H1 (cell line): ENCODE measurements around the gene CYP11A1. TPM values are rescaled to one million over a fixed set of nuclear protein-coding genes. Genes with fewer than 3 reads are reported as not detected.

Source experiments
- CTCF ChIA-PET: fragments of 300-600 bp; sonication (Branson Sonifier 250); formaldehyde crosslinking; loops from one replicate; lab custom pipeline; 2021; ENCODE audit not compliant: partially characterized antibody; lab: Charles Lee
- POLR2A ChIA-PET: fragments of 300-600 bp; sonication (Branson Sonifier 250); formaldehyde crosslinking; loops from one replicate; lab custom pipeline; 2021; ENCODE audit warnings: inconsistent platforms; ENCODE audit not compliant: partially characterized antibody; lab: Charles Lee
- DNase-seq, 2 experiments: peaks; one replicate each; pipeline versions ENCODE4 v3.0.0 to v3.0.0-alpha.2; 2010 to 2022; ENCODE audit warnings: low spot score in 2 of 2, low read depth in 1 of 2, mixed read lengths in 1 of 2
- FAIRE-seq: peaks from 2 replicates; lab custom pipeline; 2011; peaks lifted over from hg19 to GRCh38; lab: Jason Lieb, UNC
- H2AFZ ChIP-seq: 2 replicates; pipeline ENCODE4 v1.8.1; 2012; ENCODE audit warnings: low read length, inconsistent platforms
- H2AK5ac ChIP-seq: 2 replicates; pipeline ENCODE4 v1.6.1; 2013; ENCODE audit warnings: low read depth, low read length
- H2BK120ac ChIP-seq: replicated peaks from 2 replicates; pipeline ENCODE3; 2013; ENCODE audit warnings: low read depth, low read length, inconsistent platforms
- H2BK12ac ChIP-seq: 2 replicates; pipeline ENCODE4 v1.6.1; 2013; ENCODE audit warnings: low read depth, low read length
- H2BK15ac ChIP-seq: 2 replicates; pipeline ENCODE4 v1.6.1; 2013; ENCODE audit warnings: low read length
- H2BK20ac ChIP-seq: 2 replicates; pipeline ENCODE4 v1.6.1; 2013; ENCODE audit warnings: low read length
- H2BK5ac ChIP-seq: 2 replicates; pipeline ENCODE4 v1.6.1; 2013; ENCODE audit warnings: low read depth, low read length
- H3K14ac ChIP-seq: 2 replicates; pipeline ENCODE4 v1.6.1; 2013; ENCODE audit warnings: inconsistent platforms; ENCODE audit not compliant: insufficient read length
- H3K18ac ChIP-seq: 2 replicates; pipeline ENCODE4 v1.6.1; 2013; ENCODE audit warnings: low read length; ENCODE audit errors: extremely low read depth
- H3K23ac ChIP-seq: 2 replicates; pipeline ENCODE4 v1.6.1; 2013; ENCODE audit warnings: inconsistent platforms; ENCODE audit not compliant: insufficient read length
- H3K23me2 ChIP-seq: 2 replicates; pipeline ENCODE4 v1.6.1; 2013; ENCODE audit warnings: low read depth, low read length
- H3K27ac ChIP-seq: 2 replicates; pipeline ENCODE4 v1.6.1; 2011; ENCODE audit warnings: low read depth, low read length, inconsistent platforms
- H3K27me3 ChIP-seq, 4 experiments: replicated peaks in 1 of 4; 1 replicate in 1 of 4; 2 replicates in 3 of 4; pipeline versions ENCODE4 v1.6.1 to v1.8.1; 2011 to 2013; ENCODE audit warnings: low read length in 3 of 4, mild to moderate bottlenecking in 3 of 4, inconsistent platforms in 2 of 4, mixed read lengths in 2 of 4, moderate library complexity in 1 of 4; ENCODE audit not compliant: control insufficient read depth in 3 of 4, insufficient read depth in 3 of 4; ENCODE audit errors: extremely low read depth in 1 of 4
- H3K36me3 ChIP-seq, 4 experiments: 2 replicates each; pipeline versions ENCODE4 v1.6.1 to v1.8.1; 2011 to 2013; ENCODE audit warnings: mild to moderate bottlenecking in 4 of 4, low read length in 3 of 4, moderate library complexity in 2 of 4, control low read depth in 1 of 4, inconsistent platforms in 1 of 4; ENCODE audit not compliant: insufficient read depth in 4 of 4, control insufficient read depth in 2 of 4
- H3K4ac ChIP-seq: replicated peaks from 2 replicates; pipeline ENCODE3; 2013; ENCODE audit warnings: low read length, low read depth, mixed read lengths, inconsistent platforms; ENCODE audit not compliant: insufficient read length
- H3K4me1 ChIP-seq, 4 experiments: replicated peaks in 1 of 4; 1 replicate in 1 of 4; 2 replicates in 3 of 4; pipeline versions ENCODE4 v1.6.1 to v1.8.1; 2011 to 2013; ENCODE audit warnings: low read length in 3 of 4, inconsistent platforms in 2 of 4, mixed read lengths in 1 of 4; ENCODE audit not compliant: insufficient read depth in 4 of 4, control insufficient read depth in 3 of 4
- H3K4me2 ChIP-seq, 2 experiments: 2 replicates each; pipeline versions ENCODE4 v1.6.1 to v1.8.1; 2011 to 2013; ENCODE audit warnings: low read depth in 2 of 2, low read length in 2 of 2, control low read depth in 1 of 2, inconsistent platforms in 1 of 2, mild to moderate bottlenecking in 1 of 2; ENCODE audit not compliant: insufficient read depth in 1 of 2
- H3K4me3 ChIP-seq, 4 experiments: fragments of 200-600, 300-600 bp in 1 of 4; sonication (generic), shearing (Covaris generic), sonication (Bioruptor Twin) in 1 of 4; 2 replicates each; pipeline versions ENCODE4 v1.5.1 to v1.8.1; 2011 to 2016; ENCODE audit warnings: low read length in 4 of 4, low read depth in 3 of 4, control low read depth in 2 of 4, inconsistent platforms in 2 of 4, mild to moderate bottlenecking in 2 of 4, mixed read lengths in 1 of 4, moderate library complexity in 1 of 4; ENCODE audit not compliant: insufficient read depth in 2 of 4; ENCODE audit errors: extremely low read depth in 1 of 4
- H3K56ac ChIP-seq: replicated peaks from 2 replicates; pipeline ENCODE3; 2013; ENCODE audit warnings: low read depth, mild to moderate bottlenecking, mixed read lengths, low read length, inconsistent platforms; ENCODE audit not compliant: insufficient read length
- H3K79me1 ChIP-seq: 2 replicates; pipeline ENCODE4 v1.6.1; 2013; ENCODE audit warnings: low read depth, low read length, control low read depth
- H3K79me2 ChIP-seq, 2 experiments: 2 replicates each; pipeline versions ENCODE4 v1.6.1 to v1.8.1; 2012 to 2013; ENCODE audit warnings: low read length in 2 of 2, mild to moderate bottlenecking in 2 of 2, inconsistent platforms in 1 of 2; ENCODE audit not compliant: insufficient read depth in 2 of 2, control insufficient read depth in 1 of 2
- H3K9ac ChIP-seq, 4 experiments: replicated peaks in 1 of 4; 1 replicate in 1 of 4; 2 replicates in 3 of 4; pipeline versions ENCODE4 v1.6.1 to v1.8.1; 2011 to 2013; ENCODE audit warnings: low read depth in 3 of 4, low read length in 3 of 4, control low read depth in 2 of 4, mild to moderate bottlenecking in 2 of 4, moderate library complexity in 2 of 4, inconsistent platforms in 1 of 4; ENCODE audit errors: extremely low read depth in 1 of 4
- H3K9me3 ChIP-seq, 2 experiments: 2 replicates each; pipeline versions ENCODE4 v1.6.1 to v1.8.1; 2012 to 2013; ENCODE audit warnings: mild to moderate bottlenecking in 2 of 2, moderate library complexity in 2 of 2, control low read depth in 1 of 2, inconsistent platforms in 1 of 2, low read depth in 1 of 2, low read length in 1 of 2, mixed read lengths in 1 of 2; ENCODE audit not compliant: insufficient read depth in 2 of 2
- H4K20me1 ChIP-seq, 2 experiments: replicated peaks in 1 of 2; 2 replicates each; pipeline versions ENCODE3 to v1.8.1; 2011 to 2013; ENCODE audit warnings: inconsistent platforms in 2 of 2, low read length in 2 of 2, mild to moderate bottlenecking in 1 of 2; ENCODE audit not compliant: insufficient read depth in 2 of 2, control insufficient read depth in 1 of 2
- H4K5ac ChIP-seq: 2 replicates; pipeline ENCODE4 v1.6.1; 2013; ENCODE audit warnings: low read length, low read depth, mixed read lengths, inconsistent platforms; ENCODE audit not compliant: insufficient read length
- H4K8ac ChIP-seq: 2 replicates; pipeline ENCODE4 v1.8.0; 2013; ENCODE audit warnings: mild to moderate bottlenecking, moderate library complexity, low read length, inconsistent platforms; ENCODE audit not compliant: insufficient read depth; ENCODE audit errors: extremely low read depth
- H4K91ac ChIP-seq: replicated peaks from 2 replicates; pipeline ENCODE3; 2013; ENCODE audit warnings: low read length, mixed read lengths, inconsistent platforms; ENCODE audit not compliant: insufficient read length
- CBX8 ChIP-seq: fragments of 300-800, 300-1000 bp; sonication (generic); IDR thresholded peaks from 2 replicates; pipeline ENCODE4 v1.7.1; 2016; ENCODE audit warnings: low read depth, low read length, borderline replicate concordance
- WGBS, 2 experiments: shearing (Covaris generic) in 1 of 2; methylation state at CpG; one replicate each; pipeline versions ENCODE4 v1.1.6 to v1.1.7; 2013 to 2015; ENCODE audit warnings: low lambda C conversion rate in 2 of 2, mixed read lengths in 2 of 2, inconsistent platforms in 1 of 2, low coverage in 1 of 2, missing lambda C conversion rate in 1 of 2; ENCODE audit not compliant: insufficient replicate concordance in 2 of 2, insufficient coverage in 1 of 2, insufficient read length in 1 of 2; ENCODE audit errors: extremely low coverage in 1 of 2, missing lambda C conversion rate in 1 of 2; 5-methylcytosine and 5-hydroxymethylcytosine counted together
- polyA plus RNA-seq, 7 experiments: library from polyadenylated mRNA; depleted of rRNA in 3 of 7; stranded (reverse) in 5 of 7; unstranded in 2 of 7; fragments of >200 nt in 5 of 7; fragments of 200-250 nt in 2 of 7; gene quantifications; 1 replicate in 5 of 7; 2 replicates in 1 of 7; 4 replicates in 1 of 7; pipeline versions ENCODE4 v1.2.1 to v1.2.3, GENCODE V29; 2011 to 2013; ENCODE audit warnings: missing spikeins in 2 of 7, mixed read lengths in 2 of 7
- total RNA-seq: library from RNA; stranded (reverse); fragmentation: NEBNext Ultra II Directional; extraction: Animal tissue kit (Norgen Biotek cat#: 25700); gene quantifications from 2 replicates; pipeline ENCODE4 v1.2.1, GENCODE V29; 2021

The CYP11A1 gene
- total and polyA plus RNA-seq, 2 of the 8 experiments (the other 6 are each of a cell fraction or from before 2014, with no cell fraction given), result 1.9 to 7.2 TPM

GRCh38 chr15:74381190-74381453 is 13.7 kb upstream of the CYP11A1 start:
- Histone ChIP-seq H3K9ac (no peak overlapping the region), H3K4ac (no peak overlapping the region), H4K5ac (no peak overlapping the region), H2BK5ac (no peak overlapping the region), H3K4me1 (peaks cover 0 to 12% (median 7%) of the 10 kb centered on the region in 4 experiments; a peak in 4 of 7 replicates), H3K27me3 (no peaks in the 10 kb centered on the region), H3K18ac (no peak overlapping the region), H3K23me2 (no peaks in the 10 kb centered on the region), H3K27ac (no peak overlapping the region), H4K8ac (no peak overlapping the region), H3K56ac (no peak overlapping the region), H2BK120ac (no peak overlapping the region), H3K4me3 (no peak overlapping the region), H3K36me3 (no peaks in the 10 kb centered on the region), H3K14ac (no peak overlapping the region), H4K91ac (no peak overlapping the region), H2AFZ (no peak overlapping the region), H2BK20ac (no peak overlapping the region), H3K9me3 (no peaks in the 10 kb centered on the region), H4K20me1 (no peaks in the 10 kb centered on the region), H3K79me2 (no peaks in the 10 kb centered on the region), H2AK5ac (no peak overlapping the region), H2BK12ac (no peak overlapping the region), H3K79me1 (no peaks in the 10 kb centered on the region; the same call in 1 of the 2 replicates), H2BK15ac (no peak overlapping the region), H3K4me2 (no peak overlapping the region), H3K23ac (no peak overlapping the region)
- ChIA-PET CTCF (interaction anchor here (0.6 to 36.8 kb wide), 12 partner anchors 9 to 327 kb away, joined by 3 to 1311 read pairs (median 4); partner anchors contain the start of gene SEMA7A), POLR2A (interaction anchor here (2.6 kb wide), 1 partner anchor 53 kb away, joined by 9 read pairs; the partner anchor contains the start of gene SEMA7A)
- DNase-seq (no peak), FAIRE-seq (no peak)
- no peak for TF ChIP-seq CBX8
- WGBS, 2 experiments, result 89% methylated on average over 2 of the region's 2 CpGs; no CpG with 5 or more reads in 1 of the 2 experiments
